HG03139 (cell line): Measurements from ENCODE around the gene MEGF10.
"Not testable (repeated sequence)": the region's sequence is repeated elsewhere in the genome, so short reads cannot be mapped to it uniquely, and the experiment has no call there.

ENCODE experiments used
- ATAC-seq: cut with Tn5 transposase; IDR thresholded peaks from one replicate; pipeline ENCODE4 v1.9.1; 2021; ENCODE audit not compliant: unreplicated experiment

MEGF10 gene

DNA sequence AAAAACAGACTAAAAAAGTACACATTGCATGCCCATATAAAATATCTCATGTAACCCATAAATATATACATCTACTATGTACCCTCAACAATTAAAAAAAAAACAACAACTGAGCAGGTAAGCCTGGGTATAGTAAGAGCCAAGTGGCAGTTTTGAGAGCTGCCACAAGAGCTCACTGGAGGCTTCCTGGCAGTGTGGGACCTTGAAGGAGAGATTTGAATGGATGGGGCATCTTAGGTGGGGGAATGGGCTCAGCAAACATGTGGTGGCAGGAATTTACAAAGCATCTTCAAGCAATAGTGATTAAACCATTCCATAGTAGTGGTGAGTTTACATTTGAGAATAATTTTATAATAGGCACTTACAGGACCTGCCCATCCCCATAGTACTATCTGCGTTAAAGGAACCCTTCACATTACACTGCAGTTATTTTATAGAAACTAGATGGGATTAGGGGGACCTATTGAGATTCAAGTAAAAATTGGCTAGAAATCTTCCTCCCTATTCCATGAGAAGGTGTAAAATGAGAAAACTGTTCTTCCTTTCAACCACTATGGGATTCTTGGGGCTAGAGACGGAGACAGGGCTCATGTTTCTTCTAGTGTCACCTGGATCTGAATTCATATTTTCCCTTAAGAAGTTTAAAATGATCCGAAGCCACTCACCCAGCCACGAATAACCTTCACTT, 6.9 kb downstream of the MEGF10 start:
- ATAC-seq = no peak

DNA sequence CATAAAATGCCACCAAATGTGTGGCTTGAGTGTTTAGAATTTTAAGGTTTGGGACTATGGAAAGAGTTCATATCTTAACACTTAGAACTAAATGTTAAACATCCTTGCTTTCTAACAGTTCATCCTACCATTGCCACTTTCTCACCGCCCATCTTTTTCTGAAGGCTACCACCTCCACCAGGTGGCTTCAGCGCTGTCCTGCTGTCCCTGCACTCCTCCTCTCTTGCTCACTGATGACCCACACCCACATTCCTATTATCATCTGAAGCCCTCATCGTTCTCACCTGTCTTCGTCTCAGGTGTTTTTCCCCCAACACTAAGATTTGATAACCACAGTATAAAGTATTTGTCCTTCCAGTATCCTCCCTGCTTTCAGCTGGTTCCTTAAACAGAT, 7.4 kb downstream of the MEGF10 start:
- ATAC-seq = no peak

DNA sequence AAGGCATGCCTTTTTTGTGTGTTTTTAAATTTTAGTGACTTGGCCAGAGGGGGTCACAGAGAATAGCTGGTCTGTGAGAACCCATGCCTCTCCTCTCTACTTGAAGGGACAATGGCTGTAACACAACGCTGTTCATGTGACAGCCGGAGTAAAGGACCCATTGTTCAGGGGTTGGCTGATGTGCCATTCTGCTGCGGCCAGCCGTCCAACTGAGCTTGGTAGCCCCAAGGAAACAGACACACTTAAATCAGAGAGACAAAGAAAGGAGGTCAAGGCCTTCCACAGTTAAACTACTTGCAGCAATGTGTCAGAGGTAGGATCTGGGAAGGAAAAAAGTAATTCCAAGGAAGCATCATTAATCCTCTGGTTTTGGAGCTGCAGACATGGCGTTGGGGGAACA, 8.1 kb downstream of the MEGF10 start:
- no peak for ATAC-seq

DNA sequence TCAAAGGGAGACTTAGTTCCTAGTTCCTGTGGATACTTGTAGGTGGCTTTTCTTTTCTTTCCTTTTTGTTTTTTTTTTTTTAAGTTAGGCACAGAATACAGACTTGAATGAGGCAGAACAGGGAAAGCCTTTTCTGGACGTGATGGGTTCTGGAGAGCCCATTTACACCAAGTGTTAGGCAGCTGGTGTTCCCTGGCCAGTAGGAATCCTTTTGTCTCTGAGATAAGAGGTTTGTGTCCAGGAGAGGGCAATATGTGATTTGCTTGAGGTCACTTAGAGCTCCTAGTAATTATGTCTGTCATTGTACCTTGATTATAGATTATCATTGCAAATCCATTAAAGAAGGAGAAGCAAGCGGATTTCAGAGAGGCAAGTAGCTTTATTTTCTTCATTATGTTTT, 9.1 kb downstream of the MEGF10 start:
- ATAC-seq = no peak

DNA sequence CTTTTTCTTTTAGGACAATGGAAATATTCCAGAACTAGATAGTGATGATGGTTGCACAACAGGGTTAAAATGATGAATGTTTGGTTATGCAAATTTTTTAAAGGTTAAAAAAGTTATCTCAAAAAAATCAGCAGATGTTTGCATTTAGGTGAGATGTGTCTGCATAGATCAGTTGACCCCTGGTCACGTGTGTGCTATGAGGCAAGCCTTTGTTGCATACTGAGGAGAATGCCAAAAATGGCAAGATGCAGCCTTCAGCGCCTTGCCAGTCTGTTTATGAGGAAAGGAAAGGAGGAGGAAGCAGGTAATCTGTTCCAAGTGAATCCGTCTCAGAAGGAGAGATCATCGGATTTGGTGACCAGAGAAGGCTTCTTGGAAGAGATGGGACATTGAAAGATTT, 11.9 kb downstream of the MEGF10 start:
- ATAC-seq = no peak

DNA sequence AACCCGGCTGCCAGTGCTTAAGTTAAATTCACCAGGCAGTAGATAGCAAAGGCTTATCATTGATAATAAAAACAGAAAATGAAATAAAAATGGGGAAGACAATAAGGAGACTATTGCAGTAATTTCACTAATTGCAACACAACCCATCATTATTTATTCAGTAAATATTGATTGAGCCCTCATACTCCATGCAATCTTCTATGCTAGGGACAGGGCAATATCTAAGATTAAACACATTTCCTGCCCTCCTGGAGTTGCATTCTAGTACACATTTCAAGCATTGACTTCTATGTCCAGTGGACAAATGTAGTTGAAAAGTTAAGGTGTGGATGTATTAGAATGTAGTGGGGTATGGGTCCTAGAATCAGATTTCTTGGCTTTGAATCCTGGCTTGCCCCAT, 12.8 kb downstream of the MEGF10 start:
- no peak for ATAC-seq

DNA sequence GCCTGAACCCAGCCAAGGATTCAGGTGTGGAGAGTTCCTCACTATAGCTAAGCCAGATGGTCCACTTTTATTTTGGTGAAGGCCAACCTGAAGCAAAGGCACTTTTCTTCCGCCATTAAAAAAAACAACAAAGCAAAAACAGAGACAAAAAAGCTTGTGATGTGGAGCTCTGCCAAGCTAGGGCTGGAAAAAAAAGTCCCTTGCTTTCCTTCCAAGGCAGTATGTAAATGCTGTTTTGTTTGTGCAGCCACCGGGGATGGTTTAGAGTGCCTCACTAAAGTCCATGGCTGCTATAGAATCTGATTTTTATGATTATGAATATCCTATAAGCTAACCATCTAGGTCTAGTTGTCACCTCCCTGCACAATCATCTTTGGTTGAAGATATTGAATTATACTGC, 14.9 kb downstream of the MEGF10 start:
- no peak for ATAC-seq

DNA sequence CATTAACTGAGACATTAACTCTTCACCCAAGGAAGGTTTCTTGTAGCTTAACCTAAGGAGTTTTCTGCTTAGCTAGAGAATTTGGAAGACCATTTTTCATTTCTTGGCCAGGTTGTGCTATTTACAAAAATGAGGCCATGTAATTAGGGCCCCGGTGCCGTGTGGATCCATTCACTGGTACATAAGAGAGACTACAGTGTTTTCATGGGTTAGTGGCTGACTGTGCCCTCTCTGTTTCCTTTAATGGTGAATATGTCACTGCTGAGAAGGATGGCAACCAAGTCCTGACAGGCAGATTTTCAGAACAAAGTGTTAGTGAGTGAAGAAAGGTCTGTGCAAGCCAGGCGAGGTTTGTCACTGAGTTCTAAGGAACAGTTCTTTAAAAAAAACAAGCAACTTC, 15.4 kb downstream of the MEGF10 start:
- no peak for ATAC-seq

DNA sequence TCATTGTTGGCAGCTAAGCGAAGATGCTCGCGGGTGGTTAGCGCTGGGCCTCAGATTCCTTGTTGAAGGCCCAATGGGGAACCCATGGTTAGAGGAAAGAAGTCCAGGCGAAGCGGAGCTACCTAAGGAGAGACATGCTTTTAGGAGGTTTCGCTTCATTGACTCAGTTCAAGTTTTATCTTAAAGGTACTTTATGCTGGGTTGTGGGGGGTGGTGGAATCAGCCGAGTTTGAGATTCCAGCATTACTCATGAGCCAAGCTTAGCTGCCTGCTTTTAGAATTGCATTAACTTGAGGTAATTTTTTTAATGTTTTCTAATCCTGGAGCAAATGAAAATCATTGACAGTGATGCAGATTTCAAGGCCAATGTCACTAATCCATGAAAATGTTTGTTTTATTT, 16.1 kb downstream of the MEGF10 start:
- ATAC-seq = no peak

DNA sequence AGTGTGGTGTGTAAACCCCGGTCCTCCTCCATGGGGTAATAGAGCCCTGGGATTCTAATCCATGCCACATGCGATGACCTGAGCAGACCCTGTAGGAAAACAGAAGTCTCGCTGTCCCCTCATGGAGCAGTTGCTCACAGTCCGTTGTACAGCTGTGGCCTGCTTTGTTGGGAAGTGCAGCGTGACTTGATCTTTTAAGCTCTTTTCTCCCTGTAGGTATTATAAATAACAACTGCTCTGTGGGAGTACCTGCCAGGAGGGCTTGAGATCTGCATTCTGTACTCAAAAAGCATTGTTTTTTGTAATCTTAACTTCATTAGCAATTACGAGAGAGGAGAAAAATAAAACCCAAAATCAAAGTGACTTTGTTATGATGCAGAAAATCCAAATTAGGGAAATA, 17.3 kb downstream of the MEGF10 start:
- ATAC-seq = no peak

DNA sequence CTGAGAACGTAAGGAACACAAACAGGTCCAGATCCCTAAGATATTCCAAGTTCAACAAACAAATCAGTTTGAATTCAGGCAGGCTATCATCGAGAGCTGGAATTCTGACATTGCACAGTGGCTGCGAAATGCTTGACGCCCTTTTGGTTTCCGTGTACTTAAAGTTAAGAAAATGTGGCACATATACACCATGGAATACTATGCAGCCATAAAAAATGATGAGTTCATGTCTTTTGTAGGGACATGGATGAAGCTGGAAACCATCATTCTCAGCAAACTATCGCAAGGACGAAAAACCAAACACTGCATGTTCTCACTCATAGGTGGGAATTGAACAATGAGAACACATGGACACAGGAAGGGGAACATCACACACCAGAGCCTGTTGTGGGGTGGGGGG, 17.7 kb downstream of the MEGF10 start:
- ATAC-seq = not testable (repeated sequence)

DNA sequence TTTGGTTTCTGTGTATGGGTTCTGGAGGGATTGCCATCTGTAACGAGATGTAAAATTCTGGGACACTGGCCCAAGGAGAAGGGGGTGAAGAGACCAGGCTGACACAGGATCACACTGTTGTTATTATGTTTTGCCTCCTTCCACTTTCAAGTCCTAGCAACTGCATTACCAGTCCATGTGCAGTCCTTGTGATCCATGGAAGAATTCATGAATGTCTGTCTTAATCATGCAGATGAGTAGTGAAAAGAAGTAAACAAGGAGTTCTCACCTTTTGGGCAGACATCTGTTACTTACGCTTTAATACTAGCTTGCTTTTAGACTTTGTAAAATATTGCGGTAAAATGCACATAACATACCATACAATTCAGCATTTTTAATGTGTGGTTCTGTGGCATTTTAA, 18.3 kb downstream of the MEGF10 start:
- ATAC-seq = no peak

DNA sequence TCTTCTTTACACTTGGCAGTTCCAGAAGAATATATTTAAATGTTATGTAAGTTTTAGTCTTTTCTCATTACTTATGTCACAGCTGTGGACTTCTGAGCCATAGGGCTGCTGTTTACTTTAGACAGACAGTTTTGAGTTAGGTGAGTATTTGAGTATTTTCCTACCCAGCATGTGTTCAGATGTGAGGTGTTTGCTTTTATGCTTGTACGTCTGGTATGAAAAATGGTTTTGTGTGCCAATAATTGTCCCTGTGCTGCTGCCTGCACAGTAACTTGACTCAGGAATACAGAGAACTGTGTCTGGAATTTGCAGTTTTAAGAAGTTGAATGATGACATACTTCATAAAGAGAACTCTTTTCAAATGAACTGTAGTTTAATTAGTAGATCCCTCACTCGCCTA, 20.8 kb downstream of the MEGF10 start:
- no peak for ATAC-seq

DNA sequence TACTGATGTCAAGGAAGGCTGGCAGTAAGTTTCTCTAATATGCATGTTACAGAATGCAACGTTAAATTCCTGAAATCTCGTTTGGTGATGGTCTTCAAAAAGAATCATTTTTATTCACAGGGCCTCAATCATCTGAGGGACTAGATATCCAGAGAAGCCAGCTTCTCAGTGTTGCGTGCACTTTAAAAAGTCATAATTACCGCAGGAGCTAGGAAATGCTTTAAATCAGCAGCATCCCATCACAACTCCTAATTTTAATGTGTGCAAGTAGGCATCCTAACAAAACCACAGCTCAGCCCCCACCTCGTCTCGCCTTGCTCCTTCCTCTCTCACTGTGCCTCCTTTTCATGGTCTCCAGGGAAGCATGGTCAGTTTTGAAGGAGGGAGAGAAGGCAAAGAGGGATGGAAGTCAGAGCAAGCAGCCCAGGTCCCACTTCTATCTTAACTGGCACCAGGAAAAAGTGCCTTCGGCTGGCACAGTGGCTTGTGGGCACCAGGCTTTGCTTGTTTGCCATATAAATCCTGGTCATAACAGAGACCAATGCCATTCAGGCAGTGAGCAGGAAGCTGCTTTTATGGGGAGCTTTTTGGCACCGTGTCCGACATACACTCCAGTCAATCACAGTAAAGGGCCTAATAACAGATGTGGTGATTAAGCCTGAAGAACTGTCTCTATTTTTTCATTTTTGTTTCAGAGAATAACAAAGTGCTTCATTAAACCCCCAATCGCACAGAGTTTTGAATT, 21.4 kb downstream of the MEGF10 start:
- ATAC-seq = no peak

DNA sequence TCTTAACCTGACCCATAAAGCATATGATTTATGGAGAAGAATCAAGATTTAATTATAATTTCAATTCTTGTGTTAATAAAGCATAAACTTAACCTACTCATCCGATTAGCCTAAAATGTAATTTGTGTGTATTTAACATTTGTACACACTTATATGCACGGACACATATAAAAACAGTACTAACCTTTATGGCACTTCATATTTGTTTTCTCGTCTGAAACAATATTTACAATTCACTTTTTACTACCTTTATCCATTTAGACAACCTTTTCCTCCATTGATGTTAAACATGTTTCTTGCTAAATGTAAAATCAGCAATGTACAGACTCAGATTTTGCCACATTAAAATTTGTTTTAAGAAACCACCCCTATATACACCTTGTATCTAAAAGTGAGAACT, 22.8 kb downstream of the MEGF10 start:
- ATAC-seq = no peak

DNA sequence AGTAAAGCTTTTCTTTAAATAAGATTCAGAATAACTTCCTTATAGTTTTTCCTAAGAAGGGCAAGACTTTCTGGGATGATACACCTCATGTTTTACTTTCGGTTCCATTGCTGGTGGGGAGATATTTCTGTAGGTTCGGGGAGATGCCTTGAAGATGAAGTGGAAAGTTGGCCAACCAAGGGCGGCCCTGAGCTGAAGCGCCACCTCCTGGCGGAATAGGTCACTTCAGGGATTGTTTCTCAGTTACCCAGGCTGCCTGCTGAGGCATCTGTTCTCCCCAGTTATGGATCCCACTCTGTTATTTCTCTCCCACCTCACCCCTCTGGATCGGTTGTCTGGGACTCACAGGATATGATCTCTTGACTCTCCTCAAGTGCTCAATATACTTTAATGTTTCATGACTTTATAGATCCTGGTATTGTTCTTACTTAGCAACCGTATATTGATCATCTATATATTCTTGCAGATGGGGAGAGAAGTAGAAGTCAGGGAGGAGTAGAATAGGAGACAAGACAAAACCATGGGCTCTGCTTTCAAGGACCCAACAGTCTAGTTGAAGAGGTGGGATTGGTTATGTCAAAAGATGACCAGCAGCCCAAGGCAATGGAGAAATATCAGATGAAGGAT, 23.4 kb downstream of the MEGF10 start:
- ATAC-seq = peak; percentile 96

DNA sequence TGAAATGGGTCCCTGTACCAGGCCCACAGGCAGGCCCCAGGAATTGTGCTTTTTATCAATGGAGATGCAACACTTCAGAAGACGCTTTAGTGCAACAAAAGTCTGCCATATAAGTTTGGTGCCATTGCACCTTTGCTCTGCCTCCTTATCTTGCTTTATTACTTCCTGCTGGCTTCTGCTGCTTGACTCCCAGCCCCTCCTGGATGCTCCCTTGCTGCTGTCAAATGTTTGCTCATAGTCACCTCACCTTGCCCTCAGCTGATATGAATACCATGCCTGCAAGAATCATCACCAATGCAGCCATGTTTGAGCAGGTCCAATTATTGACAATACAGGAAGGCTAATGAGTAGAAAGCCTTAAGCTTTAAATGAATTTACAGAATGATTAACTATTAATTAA, 25.4 kb downstream of the MEGF10 start:
- ATAC-seq = no peak

DNA sequence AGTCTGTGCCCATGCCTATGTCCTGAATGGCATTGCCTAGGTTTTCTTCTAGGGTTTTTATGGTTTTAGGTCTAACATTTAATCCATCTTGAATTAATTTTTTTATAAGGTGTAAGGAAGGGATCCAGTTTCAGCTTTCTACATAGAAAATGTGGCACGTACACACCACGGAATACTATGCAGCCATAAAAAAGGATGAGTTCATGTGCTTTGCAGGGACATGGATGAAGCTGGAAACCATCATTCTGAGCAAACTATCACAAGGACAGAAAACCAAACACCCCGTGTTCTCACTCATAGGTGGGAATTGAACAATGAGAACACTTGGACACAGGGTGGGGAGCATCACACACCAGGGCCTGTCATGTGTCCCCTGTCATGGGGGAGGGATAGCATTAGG, 26.8 kb downstream of the MEGF10 start:
- ATAC-seq = not testable (repeated sequence)

DNA sequence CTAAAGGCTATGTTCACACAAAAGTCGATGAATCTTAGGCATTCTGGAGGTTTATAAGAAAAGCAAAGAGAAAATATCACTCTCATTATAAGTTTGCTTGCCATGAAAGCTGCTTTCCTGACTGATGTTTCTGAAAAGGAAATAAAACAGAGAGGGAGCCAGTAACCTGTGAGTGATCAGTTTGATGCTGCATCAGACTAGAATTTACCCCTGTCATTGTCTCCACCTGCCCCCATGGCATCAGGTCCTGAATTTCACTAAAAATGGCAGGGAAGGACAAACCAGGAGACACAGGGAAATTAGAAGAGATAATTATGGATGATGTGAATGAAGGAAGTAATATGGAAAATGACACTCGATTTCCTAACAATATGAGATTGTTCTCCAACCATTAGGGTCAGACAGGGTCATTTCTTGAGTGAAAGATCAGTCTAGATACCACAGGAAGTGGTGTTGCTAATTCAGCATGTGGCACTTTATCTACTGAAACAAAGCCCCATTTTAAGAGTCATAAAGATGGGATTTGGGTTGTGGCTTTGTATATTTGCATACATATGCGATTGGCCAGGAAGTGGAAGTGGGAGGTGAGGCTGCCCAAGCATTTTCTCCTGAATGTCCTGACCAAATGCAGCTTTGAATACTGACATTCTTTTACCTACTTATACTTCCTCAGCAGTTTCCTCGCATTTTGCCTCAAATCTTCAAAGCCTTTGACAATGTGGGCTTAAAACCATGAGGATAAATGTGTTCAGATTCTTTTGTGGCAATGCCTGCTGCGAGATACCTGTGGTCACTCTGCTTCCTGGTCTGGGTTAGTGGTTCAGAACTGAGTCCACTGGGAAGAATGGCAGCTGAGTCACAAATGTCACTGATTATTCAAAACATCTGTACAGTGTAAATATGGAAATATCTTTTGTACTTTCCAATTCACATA, 29.7 kb downstream of the MEGF10 start:
- peak; percentile 98 for ATAC-seq

DNA sequence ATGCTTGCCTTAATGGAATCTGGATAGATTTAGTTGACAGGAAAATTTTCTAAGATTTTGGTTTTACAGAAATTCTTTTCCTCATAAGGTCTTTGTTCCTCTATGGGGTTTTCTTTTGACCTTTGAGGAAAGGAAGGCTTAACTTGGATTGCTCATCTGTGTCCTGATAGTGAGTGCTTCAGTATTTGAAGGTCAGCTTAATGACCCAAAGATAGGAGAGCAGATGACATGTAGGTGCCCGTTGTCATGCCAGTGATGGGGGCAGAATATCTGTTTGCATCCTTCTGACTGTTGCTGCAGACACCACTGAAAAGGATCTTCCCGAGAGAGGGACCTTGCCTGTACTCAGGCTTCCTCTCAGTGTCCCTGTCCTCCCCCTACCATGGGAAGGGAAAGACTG, 30.9 kb downstream of the MEGF10 start:
- ATAC-seq = no peak

DNA sequence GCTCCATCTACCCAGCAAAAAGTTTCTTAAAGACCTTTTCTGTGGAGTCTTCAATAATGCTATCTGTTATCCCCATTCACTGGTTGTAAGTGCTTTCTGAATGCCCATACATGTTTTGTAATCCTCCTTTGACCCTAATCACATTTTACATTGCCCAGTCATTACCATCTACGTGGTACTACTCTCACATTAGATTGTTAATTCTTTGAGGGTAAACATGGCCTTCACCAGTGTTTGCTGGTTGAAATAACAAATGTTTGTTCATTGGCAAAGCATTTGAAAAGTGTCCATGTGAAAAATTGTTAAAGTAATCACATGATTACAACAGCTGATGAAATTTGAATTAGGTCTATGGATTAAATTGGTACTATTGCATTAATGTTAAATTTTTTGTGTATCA, 31.8 kb downstream of the MEGF10 start:
- no peak for ATAC-seq
